ENCODE measurements around the gene DPEP1. TPM values are rescaled to one million over a fixed set of nuclear protein-coding genes. Genes with fewer than 3 reads are reported as not detected.

DPEP1 gene
- total RNA-seq, 2 donors from 2014 or later = 0.42 to 2.7 TPM

DNA sequence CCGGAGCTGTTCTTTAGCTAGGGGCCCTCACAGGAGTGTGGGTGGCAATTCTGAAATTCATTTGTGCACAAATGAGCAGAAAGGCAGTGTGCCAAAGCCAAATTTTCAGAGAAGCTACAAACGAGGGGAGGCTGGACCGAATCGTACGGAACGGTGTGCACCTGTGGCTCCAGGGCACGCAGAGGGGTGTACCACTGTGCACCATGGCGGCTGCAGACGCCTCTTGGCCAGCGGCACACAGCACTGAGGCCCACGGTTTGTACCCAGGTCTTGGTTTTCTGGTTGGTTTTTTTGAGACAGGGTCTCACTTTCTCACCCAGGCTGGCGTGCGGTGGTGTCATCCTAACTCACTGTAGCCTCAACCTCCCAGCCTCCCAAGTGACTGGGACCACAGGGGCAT, 29.1 kb downstream of the DPEP1 start:
- TF ChIP-seq, protein P1, sequence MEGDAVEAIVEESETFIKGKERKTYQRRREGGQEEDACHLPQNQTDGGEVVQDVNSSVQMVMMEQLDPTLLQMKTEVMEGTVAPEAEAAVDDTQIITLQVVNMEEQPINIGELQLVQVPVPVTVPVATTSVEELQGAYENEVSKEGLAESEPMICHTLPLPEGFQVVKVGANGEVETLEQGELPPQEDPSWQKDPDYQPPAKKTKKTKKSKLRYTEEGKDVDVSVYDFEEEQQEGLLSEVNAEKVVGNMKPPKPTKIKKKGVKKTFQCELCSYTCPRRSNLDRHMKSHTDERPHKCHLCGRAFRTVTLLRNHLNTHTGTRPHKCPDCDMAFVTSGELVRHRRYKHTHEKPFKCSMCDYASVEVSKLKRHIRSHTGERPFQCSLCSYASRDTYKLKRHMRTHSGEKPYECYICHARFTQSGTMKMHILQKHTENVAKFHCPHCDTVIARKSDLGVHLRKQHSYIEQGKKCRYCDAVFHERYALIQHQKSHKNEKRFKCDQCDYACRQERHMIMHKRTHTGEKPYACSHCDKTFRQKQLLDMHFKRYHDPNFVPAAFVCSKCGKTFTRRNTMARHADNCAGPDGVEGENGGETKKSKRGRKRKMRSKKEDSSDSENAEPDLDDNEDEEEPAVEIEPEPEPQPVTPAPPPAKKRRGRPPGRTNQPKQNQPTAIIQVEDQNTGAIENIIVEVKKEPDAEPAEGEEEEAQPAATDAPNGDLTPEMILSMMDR (IDR thresholded peaks at IDR 0.05) = no peak
- Histone ChIP-seq H3K9me3 (no peaks in the 10 kb centered on the region), H3K36me3 (peaks cover 8% of the 10 kb centered on the region), H3K27me3 (no peaks in the 10 kb centered on the region), H3K4me3 (no peak overlapping the region), H3K4me1 (no peaks in the 10 kb centered on the region), H3K27ac (no peak overlapping the region), H3K9ac (ENCODE audit: low read depth in 2 of 2, low read length in 2 of 2) (no peak overlapping the region)
- intact Hi-C loops (cut with DNase I) = loop anchor here (10.0 kb wide), 1 partner anchor 68 kb away; the partner anchor contains the start of gene CPNE7
- DNase-seq = no peak

DNA sequence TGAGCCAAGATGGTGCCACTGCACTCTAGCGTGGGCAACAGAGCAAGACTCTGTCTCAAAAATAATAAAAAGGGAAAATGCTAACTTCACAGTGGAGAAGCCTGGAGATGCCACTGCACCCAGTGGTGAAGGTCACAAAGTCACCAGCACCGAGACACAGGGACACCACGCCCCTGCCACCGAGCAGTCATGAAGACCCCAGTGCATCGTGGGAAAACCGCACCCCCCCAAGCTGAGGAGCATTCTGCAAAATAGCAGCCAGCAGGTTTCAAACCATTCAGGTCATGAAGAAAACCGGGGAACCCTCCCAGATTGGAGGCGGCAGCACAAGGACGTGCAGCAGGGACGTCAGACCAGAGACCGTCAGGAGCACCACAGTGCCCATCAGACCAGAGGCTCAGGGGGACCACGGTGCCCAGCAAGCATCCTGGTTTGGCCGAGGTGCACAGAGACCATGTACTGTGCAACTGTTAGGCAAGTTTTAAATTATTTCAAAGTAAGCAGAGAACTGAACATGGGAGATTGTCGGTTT, 30.4 kb downstream of the DPEP1 start:
- no peak for DNase-seq
- Histone ChIP-seq H3K9me3 (no peaks in the 10 kb centered on the region), H3K36me3 (peaks cover 8% of the 10 kb centered on the region), H3K27ac (no peak overlapping the region), H3K27me3 (no peaks in the 10 kb centered on the region), H3K9ac (ENCODE audit: low read depth in 2 of 2, low read length in 2 of 2) (no peak overlapping the region), H3K4me3 (no peak overlapping the region), H3K4me1 (no peaks in the 10 kb centered on the region)
- intact Hi-C loops (cut with DNase I) = loop anchor here (10.0 kb wide), 1 partner anchor 69 kb away; the partner anchor contains the start of gene CPNE7
- TF ChIP-seq, protein P1 (IDR thresholded peaks at IDR 0.05) = no peak

DNA sequence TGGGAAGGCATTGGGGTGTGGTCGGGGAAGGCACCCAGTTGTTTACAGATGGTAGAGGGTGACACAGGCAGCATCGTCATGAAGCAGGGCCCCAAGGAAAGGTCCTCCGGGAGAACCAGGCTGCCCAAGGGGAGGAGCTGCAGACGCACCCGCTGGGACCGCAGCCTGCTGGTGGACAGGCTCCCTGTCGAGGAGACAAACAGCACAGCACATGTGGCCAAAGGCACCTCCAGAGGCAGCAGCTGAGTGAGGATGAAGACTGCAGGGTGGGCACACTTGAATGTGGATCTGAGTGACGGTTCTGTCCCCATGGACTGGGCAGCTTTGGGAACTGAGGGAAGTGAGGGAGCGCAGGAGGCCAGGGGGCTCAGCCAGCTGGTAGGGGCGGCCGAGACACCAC, 31.7 kb downstream of the DPEP1 start:
- Histone ChIP-seq H3K36me3 (peaks cover 8% of the 10 kb centered on the region), H3K4me3 (no peak overlapping the region), H3K9ac (ENCODE audit: low read depth in 2 of 2, low read length in 2 of 2) (no peak overlapping the region), H3K4me1 (no peaks in the 10 kb centered on the region), H3K27ac (no peak overlapping the region), H3K9me3 (no peaks in the 10 kb centered on the region), H3K27me3 (no peaks in the 10 kb centered on the region)
- no peak for DNase-seq
- TF ChIP-seq, protein P1 (IDR thresholded peaks at IDR 0.05) = no peak
- intact Hi-C loops (cut with DNase I) = loop anchor here (10.0 kb wide), 1 partner anchor 70 kb away; the partner anchor contains the start of gene CPNE7

DNA sequence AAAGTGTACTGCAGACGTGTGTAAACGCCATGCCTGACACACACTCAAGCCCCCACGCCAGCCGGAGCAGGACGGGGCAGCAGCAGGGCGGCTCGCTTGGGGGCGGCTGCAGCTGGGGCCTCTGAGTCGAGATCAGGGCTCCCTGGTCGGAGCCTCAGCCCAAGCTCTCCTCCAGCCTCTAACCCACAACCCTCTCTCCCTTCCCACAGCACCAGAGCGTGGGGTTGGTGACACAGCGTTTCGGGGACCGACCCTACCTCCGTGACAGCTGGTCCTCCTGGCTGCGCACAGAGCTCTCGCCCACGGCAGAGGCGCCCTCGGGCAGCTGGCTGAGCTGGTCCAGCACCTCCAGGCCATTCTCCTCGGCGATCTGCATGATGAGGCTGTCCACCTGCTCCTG, 32.8 kb downstream of the DPEP1 start:
- Histone ChIP-seq H3K27ac (no peak overlapping the region), H3K9ac (ENCODE audit: low read depth in 2 of 2, low read length in 2 of 2) (no peak overlapping the region), H3K27me3 (no peaks in the 10 kb centered on the region), H3K36me3 (peaks cover 8% of the 10 kb centered on the region), H3K9me3 (no peaks in the 10 kb centered on the region), H3K4me1 (no peaks in the 10 kb centered on the region), H3K4me3 (no peak overlapping the region)
- intact Hi-C loops (cut with DNase I) = loop anchor here (10.0 kb wide), 1 partner anchor 71 kb away; the partner anchor contains the start of gene CPNE7
- no peak for DNase-seq
- TF ChIP-seq, protein P1 (IDR thresholded peaks at IDR 0.05) = no peak

DNA sequence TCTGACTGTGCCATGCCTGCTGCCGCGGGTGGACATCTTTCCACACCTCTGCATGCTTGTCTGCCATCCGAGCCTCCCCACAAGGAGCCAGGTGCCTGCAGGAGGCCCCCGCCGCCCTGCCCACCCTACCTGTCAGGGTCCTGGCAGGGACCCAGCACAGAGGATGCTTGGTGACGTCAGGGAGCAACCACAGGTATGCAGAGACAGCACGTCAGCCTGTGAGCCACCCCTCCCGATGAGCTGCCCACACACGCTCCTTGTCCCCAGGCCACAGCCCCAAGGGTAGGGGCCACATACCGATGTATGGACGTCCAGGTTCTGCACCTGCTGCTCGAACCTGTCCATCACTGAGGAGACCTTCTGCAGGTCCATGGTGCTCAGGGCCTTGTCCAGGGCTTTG, 33.5 kb downstream of the DPEP1 start:
- no peak overlapping the region for H3K27ac ChIP-seq
- TF ChIP-seq, protein P1 (IDR thresholded peaks at IDR 0.05) = no peak
- no peak overlapping the region for H3K9ac ChIP-seq (ENCODE audit: low read depth in 2 of 2, low read length in 2 of 2)
- DNase-seq = no peak
- intact Hi-C loops (cut with DNase I) = loop anchor here (10.0 kb wide), 1 partner anchor 72 kb away; the partner anchor contains the start of gene CPNE7
- H3K27me3 ChIP-seq = no peaks in the 10 kb centered on the region
- no peak overlapping the region for H3K4me3 ChIP-seq
- H3K4me1 ChIP-seq = no peaks in the 10 kb centered on the region
- H3K9me3 ChIP-seq = no peaks in the 10 kb centered on the region
- peaks cover 8% of the 10 kb centered on the region for H3K36me3 ChIP-seq
